NCI-H446 treated with DMSO at 0.1 percent for 48 hours (cell line): ENCODE results near the gene MLLT3.

Experiments
- DNase-seq: peaks from one replicate; lab custom pipeline; 2025; lab: John Stamatoyannopoulos, UW

Gene MLLT3

GRCh38 chr9:20303996-20304395 is 318.3 kb downstream of the MLLT3 start:
- DNase-seq, result no peak

GRCh38 chr9:20303066-20303465 is 319.2 kb downstream of the MLLT3 start:
- no peak for DNase-seq

GRCh38 chr9:20302197-20302596 is 320.1 kb downstream of the MLLT3 start:
- DNase-seq, result no peak

- no peak for DNase-seq
Observed at GRCh38 chr9:20300430-20301115, 321.7 kb downstream of the MLLT3 start.

GRCh38 chr9:20297646-20298084 is 324.6 kb downstream of the MLLT3 start:
- no peak for DNase-seq

- no peak for DNase-seq
Observed at GRCh38 chr9:20295555-20295954, 326.7 kb downstream of the MLLT3 start.

- no peak for DNase-seq
Observed at GRCh38 chr9:20294046-20294750, 328.1 kb downstream of the MLLT3 start.

- no peak for DNase-seq
Observed at GRCh38 chr9:20292002-20292401, 330.3 kb downstream of the MLLT3 start.
